Regular cardiac myocyte (primary cell): ENCODE measurements around the gene KLHL26. TPM values are rescaled to one million over a fixed set of nuclear protein-coding genes. Genes with fewer than 3 reads are reported as not detected.

Experiments
- total RNA-seq: library from RNA; depleted of rRNA; stranded (reverse); fragments of >200 nt; gene quantifications from 2 replicates; pipeline ENCODE4 v1.2.3, GENCODE V29; 2014

The KLHL26 gene
- 4.0 and 4.2 TPM in 2 replicates for total RNA-seq

GRCh38 chr19:18636969-18637629 is at the start of gene KLHL26:
Gene KLHL26, plus strand, starts transcription at chr19:18637028. Its CDS starts 27 bp downstream, at chr19:18637055.

GRCh38 chr19:18588611-18589379 is 48.0 kb upstream of the KLHL26 start, which contains the start of gene REX1BD:
Gene REX1BD, plus strand, starts transcription at chr19:18588798. Its CDS starts 4 bp downstream, at chr19:18588802.

GRCh38 chr19:18606281-18607225 is 30.3 kb upstream of the KLHL26 start, which contains the start of gene CRLF1:
Gene CRLF1, minus strand, starts transcription at chr19:18606799. Its CDS starts 143 bp downstream, at chr19:18606656.

GRCh38 chr19:18612772-18613588 is 23.8 kb upstream of the KLHL26 start, which contains the start of gene TMEM59L:
Gene TMEM59L, plus strand, starts transcription at chr19:18612870. Its CDS starts 89 bp downstream, at chr19:18612959.

GRCh38 chr19:18683109-18683957 is 46.5 kb downstream of the KLHL26 start, which contains the start of gene CRTC1:
Gene CRTC1, plus strand, starts transcription at chr19:18683680. Its CDS starts 23 bp downstream, at chr19:18683703.

Other genes with a start within 250 kb of the KLHL26 start
- under 0.01 TPM in 1 of 2 replicates, not detected in the other for gene LRRC25, start 239.4 kb upstream of the KLHL26 start, total RNA-seq
- 67.7 and 68.1 TPM in 2 replicates for gene SSBP4, start 217.6 kb upstream of the KLHL26 start, total RNA-seq
- gene ISYNA1, start 198.9 kb upstream of the KLHL26 start, total RNA-seq: 10.7 and 17.8 TPM in 2 replicates
- 13.6 and 15.8 TPM in 2 replicates for gene ELL, start 115.0 kb upstream of the KLHL26 start, total RNA-seq
- 207 and 320 TPM in 2 replicates for gene FKBP8, start 93.5 kb upstream of the KLHL26 start, total RNA-seq
- gene KXD1, start 79.2 kb upstream of the KLHL26 start, total RNA-seq: 58.6 and 106 TPM in 2 replicates
- 565 and 821 TPM in 2 replicates for gene UBA52, start 65.2 kb upstream of the KLHL26 start, total RNA-seq
- gene REX1BD, start 48.2 kb upstream of the KLHL26 start, total RNA-seq: 47.6 and 64.8 TPM in 2 replicates
- gene CRLF1, start 30.2 kb upstream of the KLHL26 start, total RNA-seq: 19.7 TPM in 2 replicates
- 0.96 and 1.4 TPM in 2 replicates for gene TMEM59L, start 24.2 kb upstream of the KLHL26 start, total RNA-seq
- 1.2 and 2.0 TPM in 2 replicates for gene CRTC1, start 46.7 kb downstream of the KLHL26 start, total RNA-seq
- 0.28 and 0.77 TPM in 2 replicates for gene COMP, start 154.3 kb downstream of the KLHL26 start, total RNA-seq
- 55.0 and 65.4 TPM in 2 replicates for gene UPF1, start 194.9 kb downstream of the KLHL26 start, total RNA-seq